ENCODE data around the gene ATXN10.
"Not testable (repeated sequence)": the region's sequence is repeated elsewhere in the genome, so short reads cannot be mapped to it uniquely, and the experiment has no call there.

Gene ATXN10

DNA sequence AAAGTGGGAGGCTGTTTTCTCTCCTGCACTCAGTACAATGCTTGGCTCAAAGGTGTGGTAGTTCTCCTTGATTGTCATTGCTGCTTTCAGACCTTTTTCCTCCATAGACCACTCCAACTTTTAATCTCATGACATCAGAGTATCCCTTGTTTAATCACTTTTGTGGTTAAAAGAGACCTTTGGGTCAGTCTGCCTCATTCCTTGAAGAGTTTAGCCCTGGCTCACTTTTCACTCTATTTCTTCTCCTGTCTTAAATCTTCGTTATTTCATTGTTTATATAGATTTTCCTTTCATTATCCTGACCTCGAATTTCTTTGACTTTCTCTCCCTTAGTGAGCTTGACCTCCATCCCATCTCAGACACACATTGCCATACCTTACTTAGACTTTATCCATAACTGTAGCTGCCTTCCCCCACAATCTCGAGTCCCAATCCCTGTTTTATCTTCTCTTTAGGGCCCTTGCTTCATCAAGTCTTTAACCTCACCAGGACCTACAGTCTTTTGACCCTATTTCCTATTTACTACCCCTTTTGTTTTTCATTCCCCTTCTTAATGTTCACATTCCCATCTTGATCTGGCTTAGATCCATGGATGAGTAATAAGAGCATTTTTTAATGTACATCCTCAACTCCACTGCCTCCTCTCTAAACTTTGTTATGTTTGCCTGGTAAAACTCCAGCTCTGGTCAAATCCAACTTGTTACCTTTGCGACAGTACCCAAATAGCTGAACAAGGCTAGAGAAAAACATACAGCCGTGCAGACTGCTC is 9.5 kb downstream of the ATXN10 start:
- TF ChIP-seq, protein P1, sequence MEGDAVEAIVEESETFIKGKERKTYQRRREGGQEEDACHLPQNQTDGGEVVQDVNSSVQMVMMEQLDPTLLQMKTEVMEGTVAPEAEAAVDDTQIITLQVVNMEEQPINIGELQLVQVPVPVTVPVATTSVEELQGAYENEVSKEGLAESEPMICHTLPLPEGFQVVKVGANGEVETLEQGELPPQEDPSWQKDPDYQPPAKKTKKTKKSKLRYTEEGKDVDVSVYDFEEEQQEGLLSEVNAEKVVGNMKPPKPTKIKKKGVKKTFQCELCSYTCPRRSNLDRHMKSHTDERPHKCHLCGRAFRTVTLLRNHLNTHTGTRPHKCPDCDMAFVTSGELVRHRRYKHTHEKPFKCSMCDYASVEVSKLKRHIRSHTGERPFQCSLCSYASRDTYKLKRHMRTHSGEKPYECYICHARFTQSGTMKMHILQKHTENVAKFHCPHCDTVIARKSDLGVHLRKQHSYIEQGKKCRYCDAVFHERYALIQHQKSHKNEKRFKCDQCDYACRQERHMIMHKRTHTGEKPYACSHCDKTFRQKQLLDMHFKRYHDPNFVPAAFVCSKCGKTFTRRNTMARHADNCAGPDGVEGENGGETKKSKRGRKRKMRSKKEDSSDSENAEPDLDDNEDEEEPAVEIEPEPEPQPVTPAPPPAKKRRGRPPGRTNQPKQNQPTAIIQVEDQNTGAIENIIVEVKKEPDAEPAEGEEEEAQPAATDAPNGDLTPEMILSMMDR (IDR thresholded peaks at IDR 0.05; ENCODE audit: insufficient read depth, low read length), result no peak
- TF ChIP-seq POLR2AphosphoS5 (IDR thresholded peaks at IDR 0.05; ENCODE audit: low read depth) (no peak), GABPA (IDR thresholded peaks at IDR 0.05; ENCODE audit: low read depth) (no peak), SPI1 (IDR thresholded peaks at IDR 0.05; ENCODE audit: borderline replicate concordance, low read depth) (no peak)
- TF ChIP-seq, protein P2, sequence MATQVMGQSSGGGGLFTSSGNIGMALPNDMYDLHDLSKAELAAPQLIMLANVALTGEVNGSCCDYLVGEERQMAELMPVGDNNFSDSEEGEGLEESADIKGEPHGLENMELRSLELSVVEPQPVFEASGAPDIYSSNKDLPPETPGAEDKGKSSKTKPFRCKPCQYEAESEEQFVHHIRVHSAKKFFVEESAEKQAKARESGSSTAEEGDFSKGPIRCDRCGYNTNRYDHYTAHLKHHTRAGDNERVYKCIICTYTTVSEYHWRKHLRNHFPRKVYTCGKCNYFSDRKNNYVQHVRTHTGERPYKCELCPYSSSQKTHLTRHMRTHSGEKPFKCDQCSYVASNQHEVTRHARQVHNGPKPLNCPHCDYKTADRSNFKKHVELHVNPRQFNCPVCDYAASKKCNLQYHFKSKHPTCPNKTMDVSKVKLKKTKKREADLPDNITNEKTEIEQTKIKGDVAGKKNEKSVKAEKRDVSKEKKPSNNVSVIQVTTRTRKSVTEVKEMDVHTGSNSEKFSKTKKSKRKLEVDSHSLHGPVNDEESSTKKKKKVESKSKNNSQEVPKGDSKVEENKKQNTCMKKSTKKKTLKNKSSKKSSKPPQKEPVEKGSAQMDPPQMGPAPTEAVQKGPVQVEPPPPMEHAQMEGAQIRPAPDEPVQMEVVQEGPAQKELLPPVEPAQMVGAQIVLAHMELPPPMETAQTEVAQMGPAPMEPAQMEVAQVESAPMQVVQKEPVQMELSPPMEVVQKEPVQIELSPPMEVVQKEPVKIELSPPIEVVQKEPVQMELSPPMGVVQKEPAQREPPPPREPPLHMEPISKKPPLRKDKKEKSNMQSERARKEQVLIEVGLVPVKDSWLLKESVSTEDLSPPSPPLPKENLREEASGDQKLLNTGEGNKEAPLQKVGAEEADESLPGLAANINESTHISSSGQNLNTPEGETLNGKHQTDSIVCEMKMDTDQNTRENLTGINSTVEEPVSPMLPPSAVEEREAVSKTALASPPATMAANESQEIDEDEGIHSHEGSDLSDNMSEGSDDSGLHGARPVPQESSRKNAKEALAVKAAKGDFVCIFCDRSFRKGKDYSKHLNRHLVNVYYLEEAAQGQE (IDR thresholded peaks at IDR 0.05; ENCODE audit: insufficient replicate concordance, low read depth), result no peak
- Histone ChIP-seq H3K27ac (replicated peaks) (no peak overlapping the region), H3K27me3 (ENCODE audit: insufficient read depth, poor library complexity, severe bottlenecking) (no peaks in the 10 kb centered on the region), H3K4me3 (replicated peaks; ENCODE audit: insufficient read depth, low read length) (no peak overlapping the region)
- no peak for DNase-seq (ENCODE audit: low read depth in 1 of 2, low spot score in 1 of 2)

DNA sequence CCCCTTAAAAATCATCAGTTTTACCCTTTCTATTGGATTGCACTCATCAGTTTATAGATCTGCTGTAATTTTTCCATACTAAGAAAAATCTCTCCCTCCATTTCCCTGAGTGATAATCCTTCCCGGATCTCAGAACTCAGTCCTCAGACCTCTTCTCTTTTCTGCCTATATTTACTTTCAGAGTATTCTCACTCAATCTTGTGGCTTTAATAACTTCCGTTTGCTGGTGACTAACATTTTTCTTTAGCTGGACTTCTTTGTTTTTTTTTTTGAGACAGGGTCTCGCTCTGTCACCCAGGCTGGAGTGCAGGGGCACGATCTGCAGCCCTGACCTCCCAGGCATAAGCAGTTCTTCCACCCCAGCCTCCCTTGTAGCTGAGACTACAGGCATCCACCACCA is 10.4 kb downstream of the ATXN10 start:
- Histone ChIP-seq H3K27me3 (ENCODE audit: insufficient read depth, poor library complexity, severe bottlenecking) (no peaks in the 10 kb centered on the region), H3K4me3 (replicated peaks; ENCODE audit: insufficient read depth, low read length) (no peak overlapping the region), H3K27ac (replicated peaks) (no peak overlapping the region)
- TF ChIP-seq GABPA (IDR thresholded peaks at IDR 0.05; ENCODE audit: low read depth), result no peak
- no peak for TF ChIP-seq POLR2AphosphoS5 (IDR thresholded peaks at IDR 0.05; ENCODE audit: low read depth)
- TF ChIP-seq, protein P1 (IDR thresholded peaks at IDR 0.05; ENCODE audit: insufficient read depth, low read length), result no peak
- TF ChIP-seq, protein P2 (IDR thresholded peaks at IDR 0.05; ENCODE audit: insufficient replicate concordance, low read depth), result no peak
- peak; percentile 24; the same call in 1 of the 2 replicates for TF ChIP-seq SPI1 (IDR thresholded peaks at IDR 0.05; ENCODE audit: borderline replicate concordance, low read depth)
- DNase-seq (ENCODE audit: low read depth in 1 of 2, low spot score in 1 of 2), result no peak

DNA sequence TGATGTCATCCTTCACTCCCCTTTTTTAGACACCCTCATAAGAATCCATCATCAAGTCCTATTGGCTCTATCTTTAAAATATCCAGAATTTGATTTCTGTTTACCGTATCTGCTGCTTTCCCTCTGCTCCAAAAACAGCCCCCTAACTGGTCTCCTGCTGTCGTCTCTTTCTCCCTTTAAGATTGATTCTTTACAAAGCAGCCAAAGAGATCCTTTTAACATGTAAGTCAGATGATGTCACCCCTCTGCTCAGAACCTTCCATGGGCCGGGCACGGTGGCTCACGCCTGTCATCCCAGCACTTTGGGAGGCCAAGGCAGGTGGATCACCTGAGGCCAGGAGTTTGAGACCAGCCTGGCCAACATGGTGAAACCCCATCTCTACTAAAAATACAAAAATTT is 11.1 kb downstream of the ATXN10 start:
- not testable (repeated sequence) for H3K27ac ChIP-seq (replicated peaks); H3K27me3 ChIP-seq (ENCODE audit: insufficient read depth, poor library complexity, severe bottlenecking); H3K4me3 ChIP-seq (replicated peaks; ENCODE audit: insufficient read depth, low read length); DNase-seq (ENCODE audit: low read depth in 1 of 2, low spot score in 1 of 2)

DNA sequence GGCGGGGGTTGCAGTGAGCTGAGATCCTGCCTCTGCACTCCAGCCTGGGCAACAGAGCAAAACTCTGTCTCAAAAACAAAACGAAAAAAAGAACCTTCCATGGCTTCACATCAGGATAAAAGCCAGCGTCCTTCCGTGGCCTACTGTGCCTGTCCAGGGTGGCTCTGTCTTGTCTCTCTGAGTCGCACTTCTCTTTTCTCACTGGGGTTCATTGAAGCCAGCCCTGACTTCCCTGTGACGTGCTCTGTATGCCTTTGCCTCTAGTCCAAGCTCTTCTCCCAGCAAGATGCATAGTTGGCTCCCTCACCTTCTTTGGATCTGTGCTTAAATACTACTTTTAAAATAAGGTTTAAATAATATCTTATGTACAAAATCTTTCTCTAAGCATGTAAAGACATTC is 11.6 kb downstream of the ATXN10 start:
- Histone ChIP-seq H3K4me3 (replicated peaks; ENCODE audit: insufficient read depth, low read length) (no peak overlapping the region), H3K27ac (replicated peaks) (peak overlapping the region; percentile 9; the same call in 1 of the 2 replicates), H3K27me3 (ENCODE audit: insufficient read depth, poor library complexity, severe bottlenecking) (no peaks in the 10 kb centered on the region)
- DNase-seq (ENCODE audit: low read depth in 1 of 2, low spot score in 1 of 2), result peak in 1 of 2 experiments; percentile 72
- no peak for TF ChIP-seq POLR2AphosphoS5 (IDR thresholded peaks at IDR 0.05; ENCODE audit: low read depth)
- TF ChIP-seq, protein P1 (IDR thresholded peaks at IDR 0.05; ENCODE audit: insufficient read depth, low read length), result no peak
- peak; percentile 90 for TF ChIP-seq SPI1 (IDR thresholded peaks at IDR 0.05; ENCODE audit: borderline replicate concordance, low read depth)

Measured in HL-60 (cell line).